GM21381 (cell line): ENCODE measurements around the gene GPR152.

Experiments
- ATAC-seq: cut with Tn5 transposase; IDR thresholded peaks from one replicate; pipeline ENCODE4 v1.9.1; 2021; ENCODE audit warnings: mild to moderate bottlenecking, moderate library complexity; ENCODE audit not compliant: unreplicated experiment

Gene GPR152, protein sequence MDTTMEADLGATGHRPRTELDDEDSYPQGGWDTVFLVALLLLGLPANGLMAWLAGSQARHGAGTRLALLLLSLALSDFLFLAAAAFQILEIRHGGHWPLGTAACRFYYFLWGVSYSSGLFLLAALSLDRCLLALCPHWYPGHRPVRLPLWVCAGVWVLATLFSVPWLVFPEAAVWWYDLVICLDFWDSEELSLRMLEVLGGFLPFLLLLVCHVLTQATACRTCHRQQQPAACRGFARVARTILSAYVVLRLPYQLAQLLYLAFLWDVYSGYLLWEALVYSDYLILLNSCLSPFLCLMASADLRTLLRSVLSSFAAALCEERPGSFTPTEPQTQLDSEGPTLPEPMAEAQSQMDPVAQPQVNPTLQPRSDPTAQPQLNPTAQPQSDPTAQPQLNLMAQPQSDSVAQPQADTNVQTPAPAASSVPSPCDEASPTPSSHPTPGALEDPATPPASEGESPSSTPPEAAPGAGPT

DNA sequence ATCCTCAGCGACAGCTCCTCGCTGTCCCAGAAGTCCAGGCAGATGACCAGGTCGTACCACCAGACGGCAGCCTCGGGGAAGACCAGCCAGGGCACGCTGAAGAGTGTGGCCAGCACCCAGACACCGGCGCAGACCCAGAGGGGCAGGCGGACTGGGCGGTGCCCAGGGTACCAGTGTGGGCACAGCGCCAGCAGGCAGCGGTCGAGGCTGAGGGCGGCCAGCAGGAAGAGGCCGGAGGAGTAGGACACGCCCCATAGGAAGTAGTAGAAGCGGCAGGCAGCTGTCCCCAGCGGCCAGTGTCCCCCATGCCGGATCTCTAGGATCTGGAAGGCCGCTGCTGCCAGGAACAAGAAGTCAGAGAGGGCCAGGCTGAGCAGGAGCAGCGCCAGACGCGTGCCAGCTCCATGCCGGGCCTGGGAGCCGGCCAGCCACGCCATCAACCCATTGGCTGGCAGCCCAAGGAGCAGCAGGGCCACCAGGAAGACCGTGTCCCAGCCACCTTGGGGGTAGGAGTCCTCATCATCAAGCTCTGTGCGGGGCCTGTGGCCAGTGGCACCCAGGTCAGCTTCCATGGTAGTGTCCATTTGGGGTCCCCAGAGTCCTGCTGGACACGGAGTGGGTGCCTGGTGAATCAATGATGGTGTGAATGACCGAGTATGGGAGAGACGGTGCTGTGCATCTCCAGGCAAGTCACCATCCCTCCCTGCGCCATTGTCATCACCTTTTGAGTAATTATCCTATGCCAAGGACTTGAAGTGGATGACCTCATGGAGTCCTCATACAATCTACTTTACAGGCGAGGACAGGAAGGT is at the start of gene GPR152:
GPR152 (minus strand) TSS at position 589 of the 812 bp plus-strand sequence; CDS start at position 584, 5 bp downstream.
- ATAC-seq, result no peak

- no peak for ATAC-seq
Measured at GRCh38 chr11:67501854-67502253, 49.3 kb upstream of the GPR152 start.

DNA sequence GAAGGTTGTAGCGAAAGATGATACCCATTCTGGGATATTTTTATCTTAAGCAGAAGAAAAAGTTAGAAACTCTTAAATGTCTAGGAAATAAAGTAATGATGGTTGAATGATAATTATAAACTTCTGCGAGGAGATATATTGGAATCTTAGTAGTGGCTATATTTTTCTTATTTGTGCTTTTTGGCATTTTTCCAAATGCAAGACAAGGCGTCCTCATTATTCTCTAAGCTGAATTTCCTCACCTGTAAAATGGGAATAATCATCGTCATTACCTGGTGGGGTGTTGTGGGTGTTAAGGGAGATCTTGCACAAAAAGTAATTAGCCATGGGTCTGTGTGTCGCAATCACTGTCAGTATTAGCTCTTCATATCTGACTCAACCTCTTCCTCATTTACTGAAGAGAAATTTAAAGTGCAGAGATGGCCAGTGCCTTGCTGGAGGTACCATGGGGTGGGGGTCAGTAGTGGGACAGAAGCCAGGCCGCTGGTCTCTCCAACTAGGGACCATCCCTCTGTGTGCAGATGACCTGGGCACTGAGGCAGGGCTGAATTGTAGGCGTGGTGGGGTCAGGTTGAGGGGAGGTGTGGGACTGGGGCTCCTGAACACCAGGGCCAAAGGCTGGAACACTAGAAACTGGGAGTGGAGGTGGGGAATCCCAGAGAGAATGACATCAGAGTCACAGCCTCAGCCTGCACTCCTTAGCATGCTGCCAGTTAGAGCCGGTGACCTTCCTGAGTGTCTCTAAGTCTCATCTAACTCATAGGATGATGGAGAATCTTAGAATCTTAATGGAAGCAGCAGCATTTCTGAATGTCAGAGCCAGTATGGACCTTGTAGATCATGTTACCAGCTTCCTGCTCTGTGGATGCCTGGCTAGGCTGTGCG is 48.5 kb upstream of the GPR152 start:
- no peak for ATAC-seq

DNA sequence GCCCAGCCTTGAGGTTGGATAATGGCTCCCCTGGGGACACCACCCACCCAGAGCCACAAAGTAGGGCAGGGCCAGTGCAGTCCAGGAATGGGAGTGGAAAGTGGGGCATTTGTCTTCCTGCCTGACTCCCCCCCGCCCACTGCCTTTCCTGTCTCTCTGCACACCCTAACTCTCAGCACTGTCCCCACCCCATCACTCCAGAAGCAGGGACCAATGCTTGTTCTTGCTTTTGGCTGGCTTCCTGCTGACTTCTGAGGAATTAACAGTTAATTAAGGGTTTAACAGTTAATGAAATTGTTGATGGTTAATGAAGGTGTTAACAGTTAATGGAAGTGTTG is 47.9 kb upstream of the GPR152 start:
- ATAC-seq, result no peak

DNA sequence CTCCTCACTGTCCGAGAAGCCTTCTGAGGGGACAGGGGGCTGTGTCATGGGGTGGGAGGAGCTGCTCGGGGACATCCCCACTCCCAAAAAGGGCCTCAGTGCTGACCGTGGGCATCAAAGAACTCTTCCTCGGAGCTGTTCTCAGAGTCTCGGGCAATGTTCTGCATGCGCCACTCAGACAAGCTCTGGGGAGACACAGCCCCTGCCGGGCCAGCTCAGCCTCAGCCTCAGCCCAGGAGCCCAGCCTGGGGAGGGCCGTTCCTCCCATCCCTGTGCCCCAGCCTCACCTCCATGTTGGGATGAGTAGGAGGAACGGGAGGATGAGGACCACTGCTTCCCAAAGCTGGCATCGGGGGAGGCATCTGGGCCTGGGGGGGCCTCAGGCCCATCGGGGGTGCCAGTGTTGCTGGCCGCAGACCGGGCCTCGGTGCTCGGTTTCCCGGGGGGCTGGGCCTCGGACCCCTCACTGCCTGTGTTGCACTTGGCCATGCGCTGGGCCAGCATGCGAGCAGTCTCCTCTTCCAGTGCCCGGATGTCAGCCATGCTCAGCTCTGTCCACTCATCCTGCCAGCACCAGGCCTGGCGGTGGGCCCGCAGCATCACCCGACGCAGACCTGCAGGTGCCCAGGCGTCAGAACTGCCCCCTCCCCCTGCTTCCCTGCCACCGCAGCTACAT is 47.4 kb upstream of the GPR152 start:
- no peak for ATAC-seq

DNA sequence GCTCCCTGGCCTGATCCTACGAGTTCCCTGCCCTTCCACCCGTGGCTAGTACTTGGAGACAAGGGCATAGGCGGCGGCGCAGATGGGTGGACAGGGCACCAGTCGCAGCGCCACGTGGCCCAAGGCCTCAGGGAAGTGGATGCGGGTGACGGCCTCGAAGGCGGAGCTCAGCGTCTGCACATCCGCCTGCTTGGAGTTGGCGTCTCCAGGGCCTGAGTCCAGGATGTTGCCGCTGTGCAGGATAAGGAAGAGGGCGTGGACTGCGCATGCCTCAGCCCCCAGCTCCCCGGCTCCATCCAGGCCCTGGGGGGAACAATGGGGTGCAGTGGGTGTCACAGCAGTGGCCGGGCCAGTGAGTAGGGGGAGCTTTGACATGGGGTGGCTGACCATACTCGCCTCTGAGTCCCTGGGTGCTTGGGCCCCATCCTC is 46.0 kb upstream of the GPR152 start:
- ATAC-seq, result no peak

- ATAC-seq, result no peak
Measured at GRCh38 chr11:67497656-67498291, 45.2 kb upstream of the GPR152 start.

DNA sequence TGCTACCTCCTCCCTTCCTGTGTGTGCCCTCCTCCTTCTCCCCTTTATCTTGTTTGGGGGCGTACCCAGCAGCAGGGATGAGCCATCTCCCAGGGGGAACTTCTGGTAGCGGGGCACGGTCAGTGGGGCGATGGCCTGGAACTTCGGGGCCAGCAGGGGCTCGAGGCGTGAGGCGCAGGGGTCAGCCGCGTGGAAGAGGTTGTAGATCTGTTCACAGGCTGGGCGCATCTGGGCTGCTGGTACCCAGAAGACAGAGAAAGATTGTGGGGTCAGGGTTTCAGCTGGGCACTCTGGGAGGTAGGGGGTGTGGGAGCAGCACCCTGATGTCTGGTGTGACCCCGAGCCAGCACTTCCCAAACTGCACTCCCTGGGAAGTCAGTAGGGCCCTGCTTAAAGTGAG is 43.6 kb upstream of the GPR152 start:
- ATAC-seq, result no peak

DNA sequence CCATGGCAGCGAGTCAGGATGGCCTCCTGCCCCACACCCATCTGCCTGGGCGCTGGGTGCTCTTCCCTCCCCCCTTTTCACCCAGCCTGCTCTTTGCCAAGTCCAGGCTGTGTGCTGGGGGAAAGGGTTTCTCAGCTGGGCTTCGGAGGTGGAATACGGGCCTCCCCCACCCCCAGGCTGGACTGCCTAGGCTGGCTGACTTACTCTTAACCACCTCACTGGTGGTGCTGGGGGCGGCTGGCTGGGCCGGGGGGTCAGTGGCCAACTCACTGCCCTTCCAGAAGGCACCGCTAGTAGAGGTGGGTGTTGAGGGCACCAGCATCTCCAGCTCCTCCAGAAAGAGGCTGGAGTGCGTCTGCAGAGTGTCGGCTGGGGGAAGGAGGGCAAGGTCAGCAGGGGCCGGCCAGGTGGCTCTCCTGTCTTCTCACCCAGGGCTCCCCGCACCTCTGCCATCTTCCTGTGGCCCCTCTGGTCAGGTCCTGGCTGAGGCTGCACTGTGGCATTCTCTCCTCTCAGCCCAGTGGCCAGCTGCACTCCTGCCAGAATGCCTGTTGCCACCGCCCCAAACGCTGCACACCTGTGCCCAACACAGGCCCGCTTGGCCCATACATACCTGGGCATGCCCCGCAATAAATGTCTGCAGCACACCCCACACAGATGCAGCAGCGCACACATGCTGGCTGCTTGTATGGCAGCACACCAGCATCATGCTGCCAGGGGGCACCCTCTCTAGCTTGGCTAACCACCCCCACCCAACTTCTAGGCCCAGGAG is 42.9 kb upstream of the GPR152 start:
- no peak for ATAC-seq

DNA sequence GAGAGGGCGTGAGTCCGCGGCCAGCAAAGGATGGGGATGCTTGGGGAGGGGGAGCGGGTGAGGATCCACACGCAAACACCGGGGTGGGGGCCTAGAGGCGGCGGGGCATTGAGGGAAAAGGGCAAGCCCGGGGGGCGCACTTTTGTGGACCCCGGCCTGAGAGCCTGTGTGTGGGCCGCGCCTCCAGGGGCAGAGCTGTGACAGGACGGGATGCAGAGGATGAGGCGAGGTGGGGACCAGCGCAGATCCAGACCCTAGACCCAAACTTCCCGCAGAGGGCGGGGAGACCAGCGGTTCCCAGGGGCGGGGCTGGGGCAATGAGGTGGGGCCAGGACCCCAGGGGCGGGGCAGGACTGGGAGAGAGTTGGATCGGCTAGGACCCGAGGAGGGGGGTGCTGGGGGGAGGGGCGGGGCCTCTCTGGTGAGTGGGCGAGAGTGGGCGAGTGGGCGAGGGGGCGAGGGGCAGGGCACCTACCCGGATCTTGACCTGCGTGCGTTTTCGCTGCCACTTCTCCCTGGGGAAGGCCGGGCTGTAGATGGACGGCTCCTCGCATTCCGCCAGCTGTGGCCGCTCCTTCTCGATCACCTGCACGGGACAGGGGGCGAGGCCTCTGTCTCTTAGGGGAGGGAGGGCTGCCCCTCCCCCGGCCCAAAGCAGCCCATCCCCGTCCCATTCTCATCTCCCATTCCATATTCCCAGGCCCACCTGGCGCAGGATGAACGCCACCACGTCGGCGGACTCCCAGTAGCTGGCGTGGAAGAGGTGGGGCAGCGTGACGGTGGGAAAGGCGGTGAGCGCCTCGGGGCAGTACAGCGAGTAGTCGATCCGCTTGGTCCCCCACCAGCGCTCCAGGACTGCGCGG is 42.1 kb upstream of the GPR152 start:
- no peak for ATAC-seq

DNA sequence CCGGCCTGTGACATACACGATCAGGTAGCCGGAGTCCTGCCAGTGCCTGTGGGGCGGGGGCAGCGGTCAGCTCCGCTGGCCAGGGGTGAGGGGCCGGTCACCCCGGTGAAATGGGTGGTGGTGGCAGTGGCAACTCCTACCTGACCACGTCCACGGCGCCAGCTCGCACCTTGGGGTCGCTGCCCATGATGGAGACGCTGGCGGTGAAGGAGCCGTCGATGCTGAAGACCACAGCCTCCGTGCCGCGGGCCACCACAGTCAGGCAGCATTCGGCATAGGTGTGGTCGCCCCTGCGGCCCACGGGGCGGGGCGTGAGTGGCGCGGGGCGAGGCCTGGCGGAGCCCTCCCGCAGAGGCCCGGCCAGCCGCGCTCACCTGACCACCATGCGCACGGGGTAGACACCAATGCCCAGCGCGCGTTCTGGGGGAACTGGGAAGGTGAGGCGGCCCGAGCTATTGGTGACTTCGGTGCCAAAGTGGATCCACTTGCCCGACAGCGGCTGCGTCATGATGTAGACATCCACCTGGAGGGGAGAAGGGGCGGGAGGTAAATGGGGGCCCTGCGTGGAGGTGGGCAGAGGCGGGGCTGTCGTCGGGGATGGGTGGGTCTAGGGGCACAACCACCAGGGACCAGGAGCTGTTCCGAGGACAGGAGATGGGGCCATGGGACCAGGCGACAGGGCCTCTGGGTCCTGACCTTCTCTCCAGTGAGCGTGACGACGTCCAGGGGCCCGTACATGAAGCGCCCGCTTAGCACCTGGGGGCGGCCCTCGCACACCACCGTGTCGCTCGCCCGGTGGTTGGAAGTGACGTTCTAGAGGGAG is 41.2 kb upstream of the GPR152 start:
- ATAC-seq, result no peak

DNA sequence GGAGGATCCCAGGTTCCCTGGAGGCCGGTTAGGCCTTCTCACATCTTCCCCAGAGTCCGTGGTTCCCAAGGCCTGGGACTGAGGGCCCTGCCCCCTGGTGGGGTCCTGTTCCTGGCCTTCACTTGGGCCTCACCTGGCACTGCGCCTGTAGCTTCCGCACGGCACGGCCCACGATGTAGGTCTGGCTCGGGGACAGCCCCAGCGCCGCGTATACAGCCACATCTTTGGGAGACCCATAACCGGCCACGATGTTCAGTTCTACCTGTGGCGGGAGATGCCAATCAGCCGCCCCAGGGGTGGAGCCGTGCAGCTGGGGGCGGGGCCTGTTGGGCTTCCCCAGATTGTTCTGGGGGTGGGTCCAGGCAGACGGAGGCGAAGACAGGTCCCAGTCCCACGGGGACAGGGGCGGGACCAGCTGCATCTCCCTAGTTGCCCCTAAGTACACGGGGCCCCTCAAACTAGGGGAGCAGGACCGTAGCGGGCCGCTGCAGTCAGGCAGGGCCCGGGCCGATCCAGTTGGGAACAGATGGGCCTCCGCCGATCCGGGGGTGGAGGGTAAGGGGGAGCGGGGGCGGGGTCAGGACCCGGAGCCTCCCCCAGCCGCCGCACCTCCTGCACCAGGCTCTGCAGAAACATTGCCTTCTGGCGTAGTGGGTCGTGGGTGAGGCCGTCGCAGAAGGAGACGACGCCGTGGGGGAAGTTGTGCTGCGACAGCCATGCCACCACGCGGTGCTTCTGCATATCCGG is 40.4 kb upstream of the GPR152 start:
- no peak for ATAC-seq

DNA sequence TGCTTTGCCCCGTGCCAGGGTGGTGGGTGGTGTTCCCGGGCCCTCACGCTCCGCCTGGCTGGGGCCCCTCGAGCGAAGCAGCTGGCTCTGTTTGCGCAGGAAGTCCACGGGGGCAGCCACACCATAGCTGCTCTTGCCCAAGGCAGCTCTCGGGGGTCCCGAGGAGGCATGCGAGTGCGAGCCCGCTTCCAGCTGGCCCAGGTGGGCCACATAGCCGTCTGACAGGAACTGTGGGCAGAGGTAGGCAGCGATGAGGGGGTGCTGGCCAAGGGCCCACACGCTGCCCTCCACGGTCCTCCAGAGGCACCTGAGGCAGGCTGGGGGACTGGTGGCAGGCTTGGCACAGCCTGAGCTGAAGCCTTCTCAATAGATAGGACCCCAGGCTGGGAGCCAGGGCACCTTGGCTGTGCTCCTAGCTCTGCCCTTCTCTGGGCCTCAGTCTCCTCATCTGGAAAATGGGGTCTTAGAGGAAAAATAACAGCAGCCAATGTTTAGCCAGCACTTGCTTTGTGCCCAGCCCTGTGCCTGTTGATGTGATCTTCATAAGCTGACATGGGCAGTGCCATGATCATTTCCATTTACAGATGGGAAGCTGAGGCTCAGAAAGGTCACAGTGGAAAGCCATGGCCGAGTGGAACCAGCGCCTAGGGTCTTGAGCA is 39.7 kb upstream of the GPR152 start:
- ATAC-seq, result no peak

DNA sequence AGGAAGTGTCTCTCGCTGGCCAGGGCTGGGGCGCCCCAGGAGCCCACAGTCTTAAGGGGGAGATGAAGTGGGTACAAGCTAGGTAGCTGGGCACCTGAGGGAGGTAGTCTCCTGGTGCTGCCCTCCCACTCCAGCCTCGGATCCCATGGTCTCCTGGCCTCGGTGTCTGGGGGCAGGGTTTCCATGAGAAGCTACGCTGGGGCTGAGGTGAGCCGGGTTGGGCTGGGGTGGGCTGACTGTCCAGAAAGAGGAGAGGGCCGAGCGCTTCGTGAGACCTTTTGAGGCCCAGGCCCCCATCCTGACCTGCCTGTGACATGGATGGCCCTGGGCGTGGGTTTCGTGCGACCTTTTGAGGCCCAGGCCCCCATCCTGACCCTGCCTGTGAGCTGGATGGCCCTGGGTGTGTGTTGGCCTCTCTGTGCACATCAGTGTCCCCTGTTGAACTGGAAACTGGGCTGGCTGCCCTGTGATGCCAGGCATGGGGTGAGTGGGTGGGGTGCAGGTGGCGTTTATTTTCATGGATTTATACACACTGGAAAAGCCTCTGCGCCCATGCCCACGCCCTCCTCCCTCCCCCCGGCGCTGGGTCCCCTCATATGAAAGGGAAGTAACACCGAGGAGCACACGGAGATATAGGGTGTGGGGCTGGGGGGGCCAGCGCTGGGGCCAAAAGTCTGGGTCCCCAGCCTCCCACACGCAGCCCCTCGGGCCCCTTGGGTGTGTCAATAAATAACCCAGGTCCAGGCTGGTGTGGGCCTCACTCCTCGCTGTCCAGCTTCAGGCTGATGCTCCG is 38.9 kb upstream of the GPR152 start:
- ATAC-seq, result no peak

DNA sequence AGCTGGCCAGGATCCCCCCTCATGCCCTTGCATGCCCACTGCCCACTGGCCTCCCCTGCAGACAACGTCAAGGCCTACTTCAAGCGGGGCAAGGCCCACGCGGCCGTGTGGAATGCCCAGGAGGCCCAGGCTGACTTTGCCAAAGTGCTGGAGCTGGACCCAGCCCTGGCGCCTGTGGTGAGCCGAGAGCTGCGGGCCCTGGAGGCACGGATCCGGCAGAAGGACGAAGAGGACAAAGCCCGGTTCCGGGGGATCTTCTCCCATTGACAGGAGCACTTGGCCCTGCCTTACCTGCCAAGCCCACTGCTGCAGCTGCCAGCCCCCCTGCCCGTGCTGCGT is 38.2 kb upstream of the GPR152 start:
- ATAC-seq, result no peak
